Astrocyte of the spinal cord (primary cell): ENCODE data around the gene LARP6.

Experiments
- DNase-seq: peaks from one replicate; pipeline ENCODE4 v3.0.0; 2011; ENCODE audit warnings: low read depth, low spot score
- H3K4me3 ChIP-seq: 2 replicates; pipeline ENCODE4 v1.5.1; 2011; ENCODE audit warnings: low read depth, mild to moderate bottlenecking, low read length, moderate library complexity
- CTCF ChIP-seq: IDR thresholded peaks from 2 replicates; pipeline ENCODE4 v1.5.1; 2012; ENCODE audit warnings: low read depth, mild to moderate bottlenecking, low read length, inconsistent platforms
- in situ Hi-C: cut with HindIII; loops from 2 replicates; pipeline ENCODE4 v1.10.0; 2017; ENCODE audit warnings: low sequenced_read_pairs

The LARP6 gene

GRCh38 chr15:70786996-70787395, 67.0 kb downstream of the LARP6 start:
- H3K4me3 ChIP-seq = no peak overlapping the region
- no peak for TF ChIP-seq CTCF
- DNase-seq = no peak
- in situ Hi-C loops = no loop called here

GRCh38 chr15:70783610-70784022, 70.3 kb downstream of the LARP6 start:
- in situ Hi-C loops = no loop called here
- DNase-seq = peak; percentile 65

GRCh38 chr15:70783041-70783440, 70.9 kb downstream of the LARP6 start:
- no peak overlapping the region for H3K4me3 ChIP-seq
- no peak for TF ChIP-seq CTCF
- no peak for DNase-seq
- in situ Hi-C loops = no loop called here

More at GRCh38 chr15:70783610-70784022, 70.3 kb downstream of the LARP6 start:
- no peak overlapping the region for H3K4me3 ChIP-seq
- TF ChIP-seq CTCF = no peak

GRCh38 chr15:70781236-70781635, 72.7 kb downstream of the LARP6 start:
- no peak for TF ChIP-seq CTCF
- H3K4me3 ChIP-seq = no peak overlapping the region
- no peak for DNase-seq
- in situ Hi-C loops = no loop called here
